GM18907 (cell line): ENCODE data around the gene FTO.

ENCODE experiments used
- ATAC-seq: cut with Tn5 transposase; IDR thresholded peaks from one replicate; pipeline ENCODE4 v1.9.1; 2021; ENCODE audit warnings: mild to moderate bottlenecking, moderate library complexity; ENCODE audit not compliant: unreplicated experiment

The FTO gene

DNA sequence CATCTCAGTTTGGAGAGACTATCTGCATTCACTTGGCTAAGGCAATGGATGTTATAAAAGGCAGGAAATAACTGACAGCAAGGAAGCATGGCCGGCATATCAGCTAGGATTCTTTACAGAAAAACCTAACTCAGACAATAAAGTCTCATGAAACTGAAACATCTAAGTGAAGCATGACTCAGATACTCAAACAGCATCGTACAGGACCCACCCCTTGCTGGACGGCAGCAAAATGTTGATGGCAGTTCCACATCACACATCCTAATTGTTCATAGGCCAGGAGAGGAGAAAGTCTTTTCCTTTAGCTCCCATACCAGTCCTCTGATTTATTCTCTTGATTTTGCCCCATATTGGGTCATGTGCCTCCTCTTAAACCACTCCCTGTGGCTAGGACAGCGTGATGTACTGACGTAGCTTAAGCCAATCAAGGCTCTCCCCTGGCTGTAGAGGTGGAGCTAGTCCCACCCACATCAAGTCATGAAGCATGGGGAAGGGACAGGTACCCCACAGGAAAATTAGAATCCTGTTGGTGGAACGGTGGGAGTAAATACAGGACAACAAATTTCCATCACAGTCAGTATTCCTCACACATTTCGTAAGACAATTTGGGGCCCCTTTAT lies 403.7 kb downstream of the FTO start:
- no peak for ATAC-seq

- ATAC-seq = no peak
Observed at GRCh38 chr16:54110016-54110981, 406.3 kb downstream of the FTO start.

DNA sequence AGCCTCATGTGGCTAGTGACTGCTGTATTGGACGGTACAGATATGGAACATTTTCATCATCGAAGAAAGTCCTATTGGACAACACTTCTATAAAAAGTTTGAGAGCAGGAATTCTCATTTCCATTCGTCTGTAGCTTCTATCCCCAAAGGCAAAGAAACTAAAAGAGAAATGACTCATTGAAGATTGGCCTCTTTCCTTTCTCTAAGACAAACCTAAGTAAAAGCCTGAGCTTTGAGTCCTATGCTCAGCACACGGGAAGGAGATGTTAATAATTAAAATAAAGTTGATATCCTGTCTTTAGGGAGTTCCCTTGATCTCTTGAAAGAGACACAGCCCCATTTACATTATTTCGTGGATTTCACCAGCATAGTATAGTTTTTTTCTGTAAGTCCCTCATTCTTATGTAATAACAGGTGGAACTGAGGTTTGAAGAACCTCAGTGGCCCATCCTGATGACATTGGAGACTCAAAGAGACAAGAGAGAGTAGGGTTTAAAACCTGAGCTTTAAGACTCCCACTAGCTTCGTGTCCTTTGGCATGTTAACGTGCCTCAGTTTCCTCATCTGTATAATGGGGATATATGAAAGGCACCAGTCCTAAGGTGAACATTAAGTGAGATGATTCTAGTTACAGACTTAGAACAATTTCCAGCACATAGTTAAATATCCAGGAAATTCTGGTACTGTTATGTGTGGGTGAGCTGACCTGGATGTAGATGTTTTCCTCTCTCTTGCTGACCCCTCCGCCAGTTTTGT lies 408.7 kb downstream of the FTO start:
- no peak for ATAC-seq

GRCh38 chr16:54115558-54115957 lies 411.6 kb downstream of the FTO start:
- ATAC-seq = no peak

GRCh38 chr16:54116124-54116655 lies 412.2 kb downstream of the FTO start:
- ATAC-seq = no peak

- no peak for ATAC-seq
Observed at GRCh38 chr16:54118846-54119245, 414.9 kb downstream of the FTO start.

DNA sequence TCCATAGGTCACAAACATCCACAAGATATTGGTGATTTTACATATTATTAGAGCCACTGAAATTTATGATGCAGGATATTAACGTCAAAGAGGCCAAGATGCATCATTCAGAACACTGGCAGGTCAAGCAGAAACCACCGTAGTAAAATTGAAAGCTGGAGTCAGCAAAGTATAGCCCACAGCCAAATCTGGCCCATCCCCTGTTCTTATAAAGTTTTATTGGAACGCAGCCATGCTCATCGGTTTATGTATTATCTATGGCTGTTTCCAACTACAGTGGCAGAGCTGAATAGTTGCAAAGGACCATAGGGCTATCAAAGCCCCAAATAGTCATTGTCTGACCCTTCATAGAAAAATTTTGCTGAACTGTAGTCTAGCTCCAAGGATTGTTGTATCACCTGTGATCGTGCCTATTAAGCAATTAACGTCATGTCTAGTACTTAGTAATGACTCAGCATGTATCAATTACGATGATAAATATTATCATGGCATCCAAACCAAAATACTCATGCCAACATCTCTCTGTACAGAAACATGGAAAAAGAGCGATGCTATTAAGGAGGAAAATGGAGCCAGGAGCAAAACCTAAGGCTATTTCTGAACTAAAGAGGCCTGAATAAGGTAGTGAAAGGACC lies 417.0 kb downstream of the FTO start:
- ATAC-seq = no peak

- no peak for ATAC-seq
Observed at GRCh38 chr16:54121539-54122295, 417.8 kb downstream of the FTO start.

- ATAC-seq = no peak
Observed at GRCh38 chr16:54123766-54124165, 419.8 kb downstream of the FTO start.

DNA sequence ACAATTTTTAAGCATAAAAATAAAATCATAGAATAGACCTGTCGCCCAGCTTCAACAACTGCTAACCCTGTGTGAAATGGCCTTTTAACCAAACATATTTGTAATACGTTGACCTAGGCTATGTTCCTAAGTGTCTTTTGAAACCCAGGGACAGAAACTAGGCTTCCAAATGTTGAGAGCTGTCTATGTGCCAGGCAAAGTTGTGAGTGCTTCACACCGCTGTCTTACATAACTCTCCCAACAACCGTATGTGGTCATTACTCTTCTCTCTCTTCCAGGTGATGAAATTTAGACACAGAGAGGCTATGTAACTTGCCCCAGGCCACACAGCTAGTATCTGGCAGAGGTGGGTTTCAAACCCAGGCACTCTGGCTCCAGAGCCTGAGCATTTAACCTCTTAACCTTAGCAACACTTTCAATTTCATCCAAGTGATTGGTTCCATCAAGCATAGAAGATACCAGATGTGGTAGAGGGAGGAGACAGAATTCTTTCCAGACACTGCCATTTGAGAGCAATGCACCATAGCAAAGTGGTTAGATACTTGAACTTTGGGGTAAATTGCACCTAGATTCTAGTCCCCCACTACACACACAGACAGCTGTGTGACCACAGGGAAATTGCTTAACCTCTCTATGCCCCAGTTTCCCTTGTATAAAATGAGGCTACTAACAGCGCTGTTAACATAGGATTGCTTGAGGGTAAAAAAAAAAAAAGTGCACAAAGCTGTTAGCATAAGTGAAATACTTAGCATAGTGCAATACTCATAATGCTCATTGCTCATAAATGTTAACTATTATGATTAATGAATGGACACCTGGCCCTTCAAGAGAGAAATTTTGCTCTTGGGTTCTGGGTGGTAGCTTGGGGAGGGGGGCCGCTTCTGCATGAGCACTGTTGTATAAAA lies 422.0 kb downstream of the FTO start:
- no peak for ATAC-seq

DNA sequence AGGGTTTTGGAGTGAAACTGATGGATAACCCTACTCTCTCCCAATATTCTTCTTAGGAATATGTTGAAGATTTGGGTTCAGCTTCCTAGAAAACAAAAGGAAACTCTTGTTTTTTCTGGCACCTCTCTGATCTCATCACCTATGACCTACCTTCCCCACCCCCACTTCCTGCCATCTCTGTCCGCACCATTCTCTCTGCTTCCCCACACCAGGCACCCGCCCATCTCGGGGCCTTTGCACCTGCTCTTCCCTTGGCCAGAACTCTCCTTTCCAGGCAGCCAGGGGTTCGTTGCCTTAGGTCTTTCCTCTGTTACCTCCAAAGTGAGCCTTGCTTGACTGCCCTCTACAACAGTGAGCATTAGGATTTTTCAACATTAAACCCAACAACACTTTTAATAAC lies 423.0 kb downstream of the FTO start:
- no peak for ATAC-seq

DNA sequence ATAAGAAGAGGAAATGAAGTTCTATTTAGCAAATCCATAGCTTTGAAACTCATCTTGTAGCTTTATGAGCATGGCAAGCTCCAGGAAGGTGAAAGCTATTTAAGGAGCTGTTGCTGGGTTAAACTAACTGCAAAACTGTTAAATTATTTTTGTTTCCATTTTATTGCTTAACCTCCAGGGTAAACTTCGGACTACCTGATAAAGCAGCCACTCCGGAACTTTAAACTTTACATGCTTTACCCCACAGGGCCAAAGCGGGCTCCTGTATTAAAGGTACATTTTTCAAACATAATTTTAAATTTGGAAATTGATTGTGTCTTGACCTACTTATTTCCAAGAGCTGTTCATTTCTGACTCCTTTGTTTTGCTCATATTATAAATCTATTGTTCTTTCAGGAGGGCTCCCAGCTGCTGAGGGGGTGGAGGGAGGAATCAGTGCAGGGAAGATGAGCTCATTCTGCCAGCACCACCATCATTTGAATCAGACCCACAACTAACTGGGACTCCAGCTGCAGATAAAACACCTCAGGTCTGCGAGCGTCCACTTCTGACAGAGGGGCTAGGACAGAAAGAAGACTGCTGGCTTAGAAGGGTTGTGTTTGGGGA lies 424.8 kb downstream of the FTO start:
- no peak for ATAC-seq

GRCh38 chr16:54129810-54130209 lies 425.9 kb downstream of the FTO start:
- ATAC-seq = no peak

- no peak for ATAC-seq
Observed at GRCh38 chr16:54135361-54136275, 431.7 kb downstream of the FTO start.

GRCh38 chr16:54136276-54136625 lies 432.3 kb downstream of the FTO start:
- ATAC-seq = no peak

DNA sequence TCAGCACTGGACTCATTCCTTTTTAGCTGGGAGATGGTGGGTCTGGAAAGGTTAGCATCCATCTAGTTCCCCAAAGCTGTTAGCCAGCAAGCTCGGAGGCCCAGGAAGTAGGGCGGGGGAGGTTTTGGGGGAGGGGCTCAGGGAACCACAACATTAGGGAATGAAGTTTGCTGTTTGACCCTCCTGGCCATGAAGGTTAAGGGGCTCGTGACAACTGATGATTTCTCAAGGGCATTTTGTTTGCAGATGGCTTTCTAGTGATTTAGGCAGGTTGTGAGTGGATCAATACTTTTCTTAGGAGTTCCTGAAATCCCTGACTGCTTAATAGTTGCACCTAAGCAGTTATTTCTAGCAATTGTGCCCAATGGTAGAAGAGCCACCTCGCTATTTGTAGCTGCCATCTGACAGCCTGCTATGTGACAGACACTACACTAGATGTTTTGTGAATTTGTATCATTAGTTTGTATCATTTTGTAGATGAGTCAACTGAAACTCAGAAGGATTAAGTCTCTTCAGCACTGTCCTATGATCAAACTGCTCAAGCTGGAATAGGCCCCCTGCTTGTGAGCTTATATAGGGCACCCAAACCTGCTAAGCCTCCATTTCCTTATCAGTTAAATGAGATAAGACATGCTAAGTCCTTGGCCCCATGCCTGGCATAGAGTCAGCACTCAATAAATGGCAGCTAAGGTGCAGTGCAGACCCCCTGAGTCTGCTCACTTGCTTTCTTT lies 436.3 kb downstream of the FTO start:
- no peak for ATAC-seq

- ATAC-seq = no peak
Observed at GRCh38 chr16:54140788-54141136, 436.8 kb downstream of the FTO start.
